ENCODE results near the gene ZC3H8. TPM values are rescaled to one million over a fixed set of nuclear protein-coding genes. Genes with fewer than 3 reads are reported as not detected.
"Not testable (repeated sequence)": the region's sequence is repeated elsewhere in the genome, so short reads cannot be mapped to it uniquely, and the experiment has no call there.

ZC3H8 gene
- total RNA-seq, 1 donor, result 24.8 TPM

GRCh38 chr2:112230371-112230770 is 24.5 kb downstream of the ZC3H8 start:
- no peak overlapping the region for H3K4me3 ChIP-seq (ENCODE audit: low read length)
- H3K4me1 ChIP-seq (ENCODE audit: insufficient read depth, low read length), result no peaks in the 10 kb centered on the region
- no peaks in the 10 kb centered on the region for H3K27me3 ChIP-seq (ENCODE audit: insufficient read depth, low read length)
- H3K9me3 ChIP-seq (ENCODE audit: low read depth, low read length), result no peaks in the 10 kb centered on the region

GRCh38 chr2:112229348-112229747 is 25.5 kb downstream of the ZC3H8 start:
- Histone ChIP-seq H3K27me3 (ENCODE audit: insufficient read depth, low read length) (no peaks in the 10 kb centered on the region), H3K4me3 (ENCODE audit: low read length) (no peak overlapping the region), H3K9me3 (ENCODE audit: low read depth, low read length) (no peaks in the 10 kb centered on the region), H3K4me1 (ENCODE audit: insufficient read depth, low read length) (no peaks in the 10 kb centered on the region)

GRCh38 chr2:112220831-112221230 is 34.0 kb downstream of the ZC3H8 start:
- no peak overlapping the region for H3K4me3 ChIP-seq (ENCODE audit: low read length)
- H3K4me1 ChIP-seq (ENCODE audit: insufficient read depth, low read length), result no peaks in the 10 kb centered on the region
- H3K9me3 ChIP-seq (ENCODE audit: low read depth, low read length), result peaks cover 17% of the 10 kb centered on the region

GRCh38 chr2:112220186-112220585 is 34.7 kb downstream of the ZC3H8 start:
- Histone ChIP-seq H3K4me3 (ENCODE audit: low read length) (no peak overlapping the region), H3K9me3 (ENCODE audit: low read depth, low read length) (peaks cover 17% of the 10 kb centered on the region), H3K27me3 (ENCODE audit: insufficient read depth, low read length) (no peaks in the 10 kb centered on the region), H3K4me1 (ENCODE audit: insufficient read depth, low read length) (no peaks in the 10 kb centered on the region)

More at GRCh38 chr2:112220831-112221230, 34.0 kb downstream of the ZC3H8 start:
- H3K27me3 ChIP-seq (ENCODE audit: insufficient read depth, low read length), result no peaks in the 10 kb centered on the region

GRCh38 chr2:112217854-112218253 is 37.0 kb downstream of the ZC3H8 start:
- Histone ChIP-seq H3K27me3 (ENCODE audit: insufficient read depth, low read length) (no peaks in the 10 kb centered on the region), H3K4me1 (ENCODE audit: insufficient read depth, low read length) (no peaks in the 10 kb centered on the region), H3K4me3 (ENCODE audit: low read length) (no peak overlapping the region), H3K9me3 (ENCODE audit: low read depth, low read length) (peaks cover 17% of the 10 kb centered on the region)

DNA sequence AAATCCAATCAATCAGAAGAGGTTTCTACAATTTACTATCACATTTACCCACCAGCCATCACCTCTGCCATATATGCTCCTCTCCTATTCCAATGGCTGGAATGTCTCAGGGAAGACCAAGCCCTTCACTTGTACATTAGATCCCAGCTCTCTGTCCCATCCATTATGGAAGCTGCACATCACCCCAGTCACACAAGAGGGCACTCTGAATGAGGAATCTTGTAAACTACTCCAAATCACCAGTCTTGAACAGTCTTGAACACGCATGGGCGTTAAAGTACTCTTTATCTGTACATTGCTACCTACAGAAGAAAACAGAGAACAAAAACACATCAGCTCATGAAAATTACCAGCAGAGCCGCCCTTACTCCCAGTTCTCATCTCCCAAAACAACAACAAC is 38.7 kb downstream of the ZC3H8 start:
- no peaks in the 10 kb centered on the region for H3K27me3 ChIP-seq (ENCODE audit: insufficient read depth, low read length)
- H3K9me3 ChIP-seq (ENCODE audit: low read depth, low read length), result peaks cover 10% of the 10 kb centered on the region
- H3K4me1 ChIP-seq (ENCODE audit: insufficient read depth, low read length), result no peaks in the 10 kb centered on the region
- no peak overlapping the region for H3K4me3 ChIP-seq (ENCODE audit: low read length)

DNA sequence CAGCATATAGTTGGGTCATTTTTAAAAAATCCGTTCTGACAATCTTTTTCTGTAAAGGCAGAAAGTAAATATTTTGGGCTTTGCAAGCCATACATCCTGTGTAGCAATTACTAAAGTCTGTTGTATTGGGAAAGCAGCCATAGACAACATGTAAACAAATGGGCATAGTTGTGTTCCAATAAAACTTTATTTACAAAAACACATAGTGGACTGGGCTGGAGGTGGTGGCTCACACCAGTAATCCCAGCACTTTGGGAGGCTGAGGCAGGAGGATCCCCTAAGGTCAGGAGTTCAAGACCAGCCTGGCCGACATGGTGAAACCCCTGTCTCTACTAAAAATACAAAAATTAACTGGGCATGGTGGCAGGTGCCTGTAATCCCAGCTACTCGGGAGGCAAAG is 46.9 kb downstream of the ZC3H8 start:
- peaks cover 22% of the 10 kb centered on the region for H3K9me3 ChIP-seq (ENCODE audit: low read depth, low read length)
- H3K27me3 ChIP-seq (ENCODE audit: insufficient read depth, low read length); H3K4me3 ChIP-seq (ENCODE audit: low read length); H3K4me1 ChIP-seq (ENCODE audit: insufficient read depth, low read length): not testable (repeated sequence)

DNA sequence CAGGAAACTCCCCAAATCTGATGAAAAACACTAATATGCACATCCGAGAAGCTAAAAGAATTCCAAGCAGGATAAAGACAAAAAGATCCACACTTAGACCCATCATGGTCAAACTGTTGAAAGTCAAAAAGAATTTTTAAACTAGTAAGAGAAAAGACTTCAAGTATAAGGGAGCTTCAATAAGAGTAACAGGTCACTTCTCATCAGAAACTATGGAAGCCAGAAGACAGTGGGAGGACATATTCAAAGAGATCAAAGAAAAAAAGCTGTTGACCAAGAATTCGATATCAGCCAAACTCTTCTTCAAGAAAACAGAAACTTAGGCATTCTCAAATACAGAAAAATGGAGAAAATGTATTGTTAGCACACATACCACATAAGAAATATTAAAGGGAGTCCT is 50.4 kb downstream of the ZC3H8 start:
- H3K9me3 ChIP-seq (ENCODE audit: low read depth, low read length), result peaks cover 25% of the 10 kb centered on the region
- no peak overlapping the region for H3K4me3 ChIP-seq (ENCODE audit: low read length)

DNA sequence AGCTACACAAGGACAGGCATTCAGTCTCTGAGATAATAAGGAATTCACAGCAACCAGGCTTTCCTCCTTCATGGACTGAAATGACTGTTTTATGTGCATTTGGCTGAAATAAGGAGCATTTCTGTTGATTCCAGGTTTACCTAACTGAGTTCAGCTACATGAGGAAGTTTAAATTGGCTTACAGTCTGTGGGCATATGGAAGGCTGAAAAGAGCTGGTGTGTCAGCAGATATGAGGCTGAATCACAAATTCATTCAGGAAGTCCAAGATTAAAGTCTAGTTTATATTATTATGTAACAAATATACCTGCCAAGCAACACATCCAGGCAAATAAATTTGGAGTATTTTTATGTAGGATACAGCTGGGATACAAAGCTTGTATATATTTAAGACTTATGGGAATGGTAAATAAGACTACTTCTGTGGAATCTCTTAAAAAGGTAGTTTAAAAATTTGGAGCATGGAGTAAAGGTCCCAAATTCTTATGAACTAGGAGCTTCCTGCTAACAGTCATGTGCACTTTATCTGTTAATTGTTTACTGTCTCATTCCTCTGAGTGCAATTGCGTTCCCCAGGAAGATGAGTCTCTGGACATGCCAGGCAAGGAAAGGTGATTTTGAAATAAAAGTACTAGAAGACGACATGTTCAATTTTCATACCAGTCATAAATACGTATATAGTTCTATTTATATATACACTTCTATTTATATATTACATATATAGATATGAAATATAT is 53.0 kb downstream of the ZC3H8 start:
- H3K27me3 ChIP-seq (ENCODE audit: insufficient read depth, low read length), result no peaks in the 10 kb centered on the region
- no peaks in the 10 kb centered on the region for H3K4me1 ChIP-seq (ENCODE audit: insufficient read depth, low read length)
- no peak overlapping the region for H3K4me3 ChIP-seq (ENCODE audit: low read length)
- peaks cover 25% of the 10 kb centered on the region for H3K9me3 ChIP-seq (ENCODE audit: low read depth, low read length)

More for the DNA sequence above, 50.4 kb downstream of the ZC3H8 start:
- H3K4me1 ChIP-seq (ENCODE audit: insufficient read depth, low read length), result no peaks in the 10 kb centered on the region
- H3K27me3 ChIP-seq (ENCODE audit: insufficient read depth, low read length), result no peaks in the 10 kb centered on the region

DNA sequence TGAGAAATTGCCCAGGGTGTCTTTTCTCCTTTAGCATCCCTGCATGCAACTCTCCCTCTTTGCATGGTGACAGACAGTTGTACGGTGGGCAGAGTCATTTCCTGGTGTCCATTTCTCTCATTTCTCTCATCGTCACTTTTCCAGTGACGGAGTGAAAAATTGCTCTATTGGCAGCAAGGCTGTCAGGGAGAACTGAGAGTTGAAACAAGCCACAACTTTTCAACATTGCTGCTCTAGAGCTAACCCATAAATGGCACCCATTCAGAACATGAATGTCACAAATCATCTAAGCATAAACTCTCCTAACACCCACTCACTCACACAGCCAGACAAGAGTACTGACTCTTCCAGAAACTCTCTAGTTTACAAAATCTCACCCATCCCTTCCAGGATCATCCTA is 55.7 kb downstream of the ZC3H8 start:
- Histone ChIP-seq H3K9me3 (ENCODE audit: low read depth, low read length) (peaks cover 16% of the 10 kb centered on the region), H3K27me3 (ENCODE audit: insufficient read depth, low read length) (no peaks in the 10 kb centered on the region), H3K4me1 (ENCODE audit: insufficient read depth, low read length) (peaks cover 6% of the 10 kb centered on the region), H3K4me3 (ENCODE audit: low read length) (no peak overlapping the region)

GRCh38 chr2:112198780-112199179 is 56.1 kb downstream of the ZC3H8 start:
- H3K9me3 ChIP-seq (ENCODE audit: low read depth, low read length), result peaks cover 12% of the 10 kb centered on the region
- H3K27me3 ChIP-seq (ENCODE audit: insufficient read depth, low read length), result no peaks in the 10 kb centered on the region
- no peak overlapping the region for H3K4me3 ChIP-seq (ENCODE audit: low read length)
- H3K4me1 ChIP-seq (ENCODE audit: insufficient read depth, low read length), result peaks cover 6% of the 10 kb centered on the region

GRCh38 chr2:112197868-112198267 is 57.0 kb downstream of the ZC3H8 start:
- peaks cover 6% of the 10 kb centered on the region for H3K4me1 ChIP-seq (ENCODE audit: insufficient read depth, low read length)
- H3K4me3 ChIP-seq (ENCODE audit: low read length), result no peak overlapping the region
- H3K27me3 ChIP-seq (ENCODE audit: insufficient read depth, low read length), result no peaks in the 10 kb centered on the region
- peaks cover 3% of the 10 kb centered on the region for H3K9me3 ChIP-seq (ENCODE audit: low read depth, low read length)

GRCh38 chr2:112195950-112196349 is 58.9 kb downstream of the ZC3H8 start:
- Histone ChIP-seq H3K4me3 (ENCODE audit: low read length) (no peak overlapping the region), H3K27me3 (ENCODE audit: insufficient read depth, low read length) (no peaks in the 10 kb centered on the region), H3K4me1 (ENCODE audit: insufficient read depth, low read length) (peaks cover 6% of the 10 kb centered on the region), H3K9me3 (ENCODE audit: low read depth, low read length) (no peaks in the 10 kb centered on the region)

DNA sequence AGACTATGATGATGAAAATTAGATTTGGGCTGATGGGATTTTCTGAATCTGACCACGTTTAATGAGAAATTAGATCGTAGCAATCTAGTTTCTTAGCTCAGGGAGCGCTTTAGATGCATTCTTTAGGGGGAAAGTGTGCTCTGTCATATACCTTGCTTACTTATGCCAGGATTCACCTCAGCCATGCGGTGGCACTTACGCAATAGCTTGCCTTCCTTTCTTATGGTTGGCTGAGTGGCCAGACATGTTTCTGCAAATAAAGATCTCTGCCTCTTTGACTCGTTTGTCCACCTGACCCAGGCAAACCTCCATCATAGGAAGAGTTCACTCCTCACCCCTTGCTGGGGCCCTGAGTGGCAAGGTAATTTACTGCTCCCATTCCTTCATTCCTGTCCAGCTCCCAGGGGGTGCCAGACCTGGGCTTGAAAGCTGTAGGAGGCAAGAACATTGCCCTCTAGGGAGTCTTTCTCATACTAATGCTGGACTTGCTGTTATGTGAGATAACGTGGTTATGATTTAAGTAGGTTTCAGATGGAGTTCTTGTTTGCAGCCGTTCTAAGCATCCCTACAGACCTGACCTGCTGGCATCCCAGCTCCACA is 59.6 kb downstream of the ZC3H8 start:
- Histone ChIP-seq H3K27me3 (ENCODE audit: insufficient read depth, low read length) (no peaks in the 10 kb centered on the region), H3K4me1 (ENCODE audit: insufficient read depth, low read length) (peaks cover 6% of the 10 kb centered on the region), H3K4me3 (ENCODE audit: low read length) (no peak overlapping the region), H3K9me3 (ENCODE audit: low read depth, low read length) (no peaks in the 10 kb centered on the region)

DNA sequence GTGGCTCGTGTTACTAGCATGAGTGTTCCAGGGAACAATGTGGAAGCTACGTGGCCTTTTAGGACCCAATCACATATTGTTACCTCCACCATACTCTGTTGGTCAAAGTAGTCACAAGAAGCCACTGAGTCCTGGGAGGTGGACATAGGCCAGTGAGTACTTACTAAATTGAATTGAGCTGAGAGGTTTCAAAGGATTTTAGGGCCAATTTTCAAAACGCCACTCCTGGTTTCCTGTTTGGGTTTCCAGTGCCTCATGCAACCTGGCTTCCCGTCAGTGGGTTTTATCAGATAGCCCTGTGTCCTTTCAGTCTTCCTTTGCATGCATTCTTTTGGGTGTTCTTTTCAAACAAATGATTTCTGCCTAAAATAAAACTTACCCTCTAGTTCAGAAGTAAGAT is 60.4 kb downstream of the ZC3H8 start:
- H3K4me1 ChIP-seq (ENCODE audit: insufficient read depth, low read length), result peaks cover 6% of the 10 kb centered on the region
- H3K27me3 ChIP-seq (ENCODE audit: insufficient read depth, low read length), result no peaks in the 10 kb centered on the region
- no peak overlapping the region for H3K4me3 ChIP-seq (ENCODE audit: low read length)
- H3K9me3 ChIP-seq (ENCODE audit: low read depth, low read length), result no peaks in the 10 kb centered on the region

- Histone ChIP-seq H3K4me1 (ENCODE audit: insufficient read depth, low read length) (peaks cover 9% of the 10 kb centered on the region), H3K9me3 (ENCODE audit: low read depth, low read length) (no peaks in the 10 kb centered on the region)
Measured at GRCh38 chr2:112194028-112194427, 60.8 kb downstream of the ZC3H8 start.

More at GRCh38 chr2:112194028-112194427, 60.8 kb downstream of the ZC3H8 start:
- Histone ChIP-seq H3K4me3 (ENCODE audit: low read length) (no peak overlapping the region), H3K27me3 (ENCODE audit: insufficient read depth, low read length) (no peaks in the 10 kb centered on the region)
